ENCODE measurements around the gene QRICH1.

QRICH1 gene

GRCh38 chr3:49001155-49001554 lies 92.7 kb downstream of the QRICH1 start:
- no peak for TF ChIP-seq CTCF (IDR thresholded peaks at IDR 0.05; ENCODE audit: low read depth, low read length, missing control alignments)
- H3K4me3 ChIP-seq (replicated peaks; ENCODE audit: low read depth, low read length) = no peak overlapping the region
- no peak for DNase-seq (ENCODE audit: extremely low read depth, low read depth)

- no peak overlapping the region for H3K4me3 ChIP-seq (replicated peaks; ENCODE audit: low read depth, low read length)
- DNase-seq (ENCODE audit: extremely low read depth, low read depth) = no peak
- no peak for TF ChIP-seq CTCF (IDR thresholded peaks at IDR 0.05; ENCODE audit: low read depth, low read length, missing control alignments)
These were observed 94.6 kb downstream of the QRICH1 start for GRCh38 chr3:48999085-48999858.

GRCh38 chr3:48997714-48998637 lies 95.9 kb downstream of the QRICH1 start:
- no peak for DNase-seq (ENCODE audit: extremely low read depth, low read depth)
- no peak overlapping the region for H3K4me3 ChIP-seq (replicated peaks; ENCODE audit: low read depth, low read length)
- TF ChIP-seq CTCF (IDR thresholded peaks at IDR 0.05; ENCODE audit: low read depth, low read length, missing control alignments) = no peak

- no peak for TF ChIP-seq CTCF (IDR thresholded peaks at IDR 0.05; ENCODE audit: low read depth, low read length, missing control alignments)
- H3K4me3 ChIP-seq (replicated peaks; ENCODE audit: low read depth, low read length) = no peak overlapping the region
- DNase-seq (ENCODE audit: extremely low read depth, low read depth) = no peak
These were observed 96.7 kb downstream of the QRICH1 start for GRCh38 chr3:48997102-48997635.

GRCh38 chr3:48996640-48997039 lies 97.2 kb downstream of the QRICH1 start:
- no peak for DNase-seq (ENCODE audit: extremely low read depth, low read depth)
- H3K4me3 ChIP-seq (replicated peaks; ENCODE audit: low read depth, low read length) = no peak overlapping the region
- no peak for TF ChIP-seq CTCF (IDR thresholded peaks at IDR 0.05; ENCODE audit: low read depth, low read length, missing control alignments)

GRCh38 chr3:48993834-48994233 lies 100.0 kb downstream of the QRICH1 start:
- no peak for TF ChIP-seq CTCF (IDR thresholded peaks at IDR 0.05; ENCODE audit: low read depth, low read length, missing control alignments)
- H3K4me3 ChIP-seq (replicated peaks; ENCODE audit: low read depth, low read length) = no peak overlapping the region
- no peak for DNase-seq (ENCODE audit: extremely low read depth, low read depth)
